Kidney tubule cell (primary cell): Measurements from ENCODE around the gene CCL28.
"Not testable (repeated sequence)": the region's sequence is repeated elsewhere in the genome, so short reads cannot be mapped to it uniquely, and the experiment has no call there.

Source experiments
- DNase-seq: peaks from one replicate; pipeline ENCODE4 v3.0.0-alpha.2; 2018; ENCODE audit warnings: low spot score

The CCL28 gene

DNA sequence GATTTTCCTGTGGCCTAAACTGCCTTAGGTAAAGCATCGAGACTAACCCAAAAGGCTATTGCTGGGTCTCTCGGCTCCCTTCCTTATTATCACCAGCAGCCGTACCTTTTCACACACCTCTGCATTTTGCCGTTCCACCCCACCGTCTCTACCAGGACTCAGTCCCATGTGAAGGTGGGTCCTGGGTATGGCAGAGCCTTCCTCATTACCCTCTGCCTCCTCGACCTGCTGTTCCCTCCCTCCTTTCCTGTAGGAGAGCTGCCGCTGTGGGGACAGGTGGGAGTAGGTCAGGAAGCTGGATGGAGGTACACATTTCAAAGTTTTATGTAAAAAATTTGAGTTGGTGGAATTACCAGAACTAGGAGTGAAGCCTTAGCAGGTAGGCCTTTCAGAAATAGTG is 1.8 kb downstream of the CCL28 start:
- no peak for DNase-seq

DNA sequence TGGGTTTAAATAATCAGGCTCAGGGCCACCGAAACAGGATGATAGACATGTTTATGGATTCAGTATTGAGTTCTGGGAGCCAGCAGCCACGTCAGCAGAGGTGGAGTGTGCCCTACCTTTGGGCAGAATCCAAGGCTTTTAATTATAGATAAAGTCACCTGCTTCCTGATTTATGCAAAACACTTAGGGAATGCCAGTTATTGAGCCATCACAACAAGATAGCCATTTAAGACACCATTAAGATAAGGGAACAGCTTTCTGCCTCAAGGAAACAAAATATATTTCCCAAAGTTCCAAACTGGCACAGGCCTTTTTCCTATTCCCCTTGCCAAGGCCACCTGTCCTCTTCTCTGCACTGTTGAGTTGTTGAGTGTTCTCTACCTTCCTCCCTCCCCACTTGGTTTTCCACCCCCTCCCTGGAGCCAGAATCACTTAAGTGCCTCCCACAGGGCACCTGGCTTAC is 2.4 kb downstream of the CCL28 start:
- no peak for DNase-seq

- DNase-seq = not testable (repeated sequence)
Measured at GRCh38 chr5:43402524-43403066, 9.6 kb downstream of the CCL28 start.

DNA sequence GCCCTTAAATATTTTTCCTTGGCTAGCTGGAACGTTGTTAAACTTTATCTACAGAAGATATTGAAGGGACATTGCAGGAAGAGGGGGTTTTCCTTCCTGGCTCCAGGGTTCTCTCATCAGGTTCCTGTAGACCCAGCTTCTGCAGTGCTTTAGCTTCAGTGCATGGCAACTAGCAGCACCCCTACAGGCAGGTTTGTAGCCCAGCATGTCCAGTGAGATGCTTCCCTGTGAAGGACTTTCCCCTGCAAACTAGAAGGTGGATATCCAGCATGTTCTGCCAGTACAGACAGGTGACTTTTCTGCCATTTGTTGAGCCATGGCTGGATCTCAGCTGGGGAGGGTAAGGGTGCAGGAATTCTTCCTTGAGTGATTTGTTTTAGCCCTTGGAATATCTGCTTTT is 10.4 kb downstream of the CCL28 start:
- peak; percentile 33 for DNase-seq

DNA sequence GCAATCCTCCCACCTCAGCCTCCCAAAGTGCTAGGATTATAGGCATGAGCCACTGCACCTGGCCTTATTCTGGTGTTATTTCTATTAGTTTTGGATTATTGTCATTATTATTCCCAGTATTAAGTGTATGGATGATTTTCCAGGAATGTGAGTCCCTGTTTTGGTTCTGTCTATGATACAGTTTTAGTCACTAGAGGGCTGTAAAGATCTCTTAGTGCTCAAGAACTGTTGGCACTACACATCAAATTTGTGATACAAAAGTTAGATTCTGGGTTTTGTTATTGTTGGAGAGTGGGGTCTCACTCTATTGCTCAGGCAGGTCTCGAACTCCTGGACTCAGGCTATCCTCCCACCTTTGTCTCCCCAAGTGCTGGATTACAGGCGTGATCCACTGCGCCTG is 12.1 kb downstream of the CCL28 start:
- peak; percentile 31 for DNase-seq

DNA sequence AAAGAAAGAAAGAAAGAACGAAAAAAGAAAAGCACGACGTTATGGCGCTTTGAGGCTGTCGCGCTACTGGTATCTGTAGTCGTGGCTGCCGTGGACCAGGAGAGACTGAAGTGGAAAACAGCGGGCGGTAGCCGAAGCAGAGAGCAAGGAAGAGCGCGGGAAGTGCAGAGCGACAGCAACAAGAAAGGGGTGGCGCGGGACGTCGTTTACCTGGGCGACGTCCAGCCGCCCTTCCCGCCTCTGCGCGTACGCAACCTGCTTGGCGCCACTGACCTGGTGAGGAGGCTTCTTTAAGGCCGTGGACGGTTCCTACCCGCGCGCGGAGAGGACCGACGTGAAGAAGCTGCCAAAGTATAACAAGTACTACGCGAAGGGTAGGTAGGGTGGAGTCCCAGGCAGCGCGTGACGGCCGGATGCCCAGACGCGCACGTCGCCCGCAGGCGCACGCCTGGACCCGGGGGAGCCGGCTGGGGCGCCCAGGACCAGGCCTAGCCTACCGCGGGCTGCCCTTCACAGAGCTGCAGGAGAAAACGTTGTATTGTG is 15.4 kb downstream of the CCL28 start:
- peak; percentile 66 for DNase-seq

GRCh38 chr5:43390471-43390870 is 21.7 kb downstream of the CCL28 start:
- no peak for DNase-seq

GRCh38 chr5:43389679-43390329 is 22.4 kb downstream of the CCL28 start:
- peak; percentile 91 for DNase-seq

- peak; percentile 61 for DNase-seq
Measured at GRCh38 chr5:43386960-43387362, 25.2 kb downstream of the CCL28 start.

GRCh38 chr5:43376496-43377140 is 35.6 kb downstream of the CCL28 start:
- no peak for DNase-seq

DNA sequence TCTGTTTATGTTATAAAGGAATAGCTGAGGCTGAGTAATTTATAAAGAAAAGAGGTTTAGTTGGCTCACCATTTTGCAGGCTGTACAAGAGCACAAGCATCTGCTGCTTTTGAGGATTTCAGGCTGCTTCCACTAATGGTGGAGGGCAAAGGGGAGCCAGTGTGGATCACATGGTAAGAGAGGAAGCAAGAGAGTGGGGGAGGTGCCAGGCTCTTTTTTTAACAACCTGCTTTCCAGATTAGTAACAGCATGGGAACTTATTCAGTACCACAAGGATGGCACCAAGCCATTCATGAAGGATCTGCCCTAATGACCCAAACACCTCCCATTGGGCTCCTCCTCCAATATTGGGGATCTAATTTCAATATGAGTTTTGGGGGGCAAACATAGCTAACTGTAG is 40.4 kb downstream of the CCL28 start:
- DNase-seq = peak; percentile 6

DNA sequence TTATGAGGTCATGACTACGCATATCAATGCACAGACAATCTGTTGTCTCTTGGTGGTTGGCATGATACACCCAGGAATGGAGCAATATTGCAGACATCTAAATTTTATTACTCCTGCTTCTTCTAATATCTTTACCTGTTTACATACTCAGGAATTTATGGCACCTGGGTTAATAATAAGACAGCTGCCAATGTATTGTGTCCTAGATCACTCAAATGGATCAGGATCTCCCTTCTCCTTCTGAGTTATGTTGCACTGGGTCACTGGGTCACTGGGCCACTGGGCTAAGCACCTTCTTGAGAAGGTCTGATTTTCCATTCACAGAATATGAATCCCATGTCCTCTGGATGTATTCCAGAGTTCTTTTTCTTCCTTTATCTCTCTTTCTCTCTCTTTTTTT is 41.8 kb downstream of the CCL28 start:
- DNase-seq = no peak

DNA sequence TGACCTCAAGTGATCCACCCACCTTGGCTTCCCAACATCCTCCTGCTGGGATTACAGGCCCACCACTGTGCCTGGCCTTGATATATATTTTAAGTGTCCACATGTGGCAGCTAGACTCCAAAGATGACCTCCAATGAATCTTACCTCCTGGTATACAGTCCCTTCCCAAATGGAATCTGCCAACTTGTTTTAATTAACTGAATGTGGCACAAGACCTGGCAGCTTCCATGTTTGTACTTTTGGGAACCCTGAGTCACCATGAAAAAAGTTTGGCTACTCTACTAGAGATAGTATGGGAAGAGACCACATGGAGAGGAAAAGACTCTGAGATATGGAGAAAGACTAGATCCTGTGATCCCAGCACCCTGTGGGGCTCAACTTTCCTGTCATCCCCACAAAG is 42.5 kb downstream of the CCL28 start:
- no peak for DNase-seq

DNA sequence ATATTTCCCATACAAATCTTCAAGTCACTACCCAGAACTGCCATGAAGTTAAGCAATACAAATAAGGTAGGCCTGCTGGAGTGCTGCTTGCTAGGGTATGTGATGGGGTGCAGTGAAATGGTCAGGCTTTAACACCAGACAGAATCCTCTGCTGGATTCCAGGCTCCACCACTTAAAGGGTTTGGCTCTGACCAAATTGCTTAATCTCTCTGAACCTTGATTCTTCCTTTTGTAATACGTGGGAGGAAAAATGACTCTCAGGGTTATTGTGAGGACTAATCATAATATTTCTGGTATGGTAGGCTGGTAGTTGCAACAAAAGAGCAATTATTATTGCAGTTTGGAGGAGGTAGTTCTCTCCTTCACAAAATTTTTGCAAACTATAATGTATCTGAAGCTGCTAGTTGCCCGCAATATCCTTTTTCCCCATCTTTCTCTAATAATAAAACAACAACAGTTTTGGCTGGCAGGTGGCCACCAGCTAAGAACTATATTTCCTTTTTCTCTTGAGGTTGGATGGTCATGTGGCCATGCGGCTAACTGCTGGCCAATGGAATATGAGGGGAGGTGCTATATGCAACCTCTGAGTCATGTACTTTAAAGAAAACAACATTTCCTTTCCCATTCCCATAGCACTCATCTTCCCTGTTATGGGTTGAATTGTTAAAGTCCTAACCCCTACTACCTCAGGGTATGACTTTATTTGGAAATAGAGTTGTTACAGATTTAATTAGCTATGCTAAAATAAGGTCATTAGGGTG is 44.1 kb downstream of the CCL28 start:
- DNase-seq = no peak

GRCh38 chr5:43367453-43367852 is 44.7 kb downstream of the CCL28 start:
- no peak for DNase-seq

DNA sequence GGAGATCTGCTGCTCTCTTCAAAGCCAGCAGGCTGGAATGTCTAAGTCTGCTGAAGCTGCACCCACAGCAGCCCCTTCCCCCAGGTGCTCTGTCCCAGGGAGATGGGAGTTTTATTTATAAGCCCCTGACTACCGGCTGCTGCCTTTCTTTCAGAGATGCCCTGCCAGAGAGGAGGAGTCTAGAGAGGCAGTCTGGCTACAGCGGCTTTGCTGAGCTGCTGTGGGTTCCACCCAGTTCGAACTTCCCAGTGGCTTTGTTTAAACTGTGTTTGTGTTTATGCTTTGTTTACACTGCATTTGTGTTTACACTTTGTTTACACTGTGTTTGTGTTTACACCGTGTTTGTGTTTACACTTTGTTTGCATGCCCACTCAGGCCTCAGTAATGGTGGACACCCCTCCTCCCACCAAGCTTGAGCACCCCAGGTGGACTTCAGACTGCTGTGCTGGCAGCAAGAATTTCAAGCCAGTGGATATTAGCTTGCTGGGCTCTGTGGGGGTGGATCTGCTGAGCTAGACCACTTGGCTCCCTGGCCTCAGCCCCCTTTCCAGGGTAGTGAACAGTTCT is 45.4 kb downstream of the CCL28 start:
- not testable (repeated sequence) for DNase-seq

GRCh38 chr5:43365155-43365554 is 47.0 kb downstream of the CCL28 start:
- not testable (repeated sequence) for DNase-seq

DNA sequence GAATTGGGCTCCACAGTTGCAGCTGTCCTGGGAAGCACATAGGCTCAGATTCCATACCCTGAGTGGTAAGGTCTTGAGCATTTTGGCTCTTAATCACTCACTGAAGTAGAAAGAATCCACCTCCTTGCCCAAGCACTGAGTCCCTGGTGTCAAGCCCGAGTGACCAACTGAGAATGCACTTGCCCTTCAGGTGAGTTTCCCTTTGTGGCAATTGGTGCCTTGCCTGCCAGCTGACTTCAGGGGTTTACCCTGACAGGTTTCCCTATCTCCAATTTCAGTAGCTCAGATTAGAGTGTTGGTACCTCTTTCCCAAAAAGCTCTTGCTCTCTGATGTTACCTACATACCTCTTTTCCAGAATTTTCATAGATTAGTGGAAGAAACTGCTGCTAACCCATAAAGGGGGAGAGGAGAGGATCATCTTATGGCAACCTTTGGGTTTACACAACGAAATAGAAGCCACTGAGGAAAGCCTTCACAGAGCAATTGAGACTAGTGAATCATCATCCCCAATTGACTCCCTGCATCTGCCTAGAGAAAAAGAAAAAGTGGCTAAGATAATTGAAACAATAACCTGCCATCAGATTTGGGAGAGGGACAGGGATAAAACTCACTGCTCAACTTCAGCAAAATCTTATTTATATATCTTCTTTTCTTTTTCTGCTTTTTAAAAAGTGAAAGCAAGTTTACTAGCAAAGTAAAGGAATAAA is 48.6 kb downstream of the CCL28 start:
- no peak for DNase-seq

- no peak for DNase-seq
Measured at GRCh38 chr5:43362725-43363435, 49.3 kb downstream of the CCL28 start.

- no peak for DNase-seq
Measured at GRCh38 chr5:43358726-43359125, 53.5 kb downstream of the CCL28 start.

GRCh38 chr5:43358301-43358700 is 53.9 kb downstream of the CCL28 start:
- no peak for DNase-seq
